IMR-90 (cell line): ENCODE results near the gene RBKS.

Experiments
- CEBPB ChIP-seq: IDR thresholded peaks from 2 replicates; pipeline ENCODE4 v1.6.1; 2012; ENCODE audit warnings: low read depth, low read length, improper control_type of control experiment
- CTCF ChIP-seq: conservative IDR thresholded peaks from 2 replicates; pipeline ENCODE4 v1.5.1; 2012; ENCODE audit warnings: mild to moderate bottlenecking, low read depth, low read length, improper control_type of control experiment
- FOS ChIP-seq: fragments of 150-350 bp; IDR thresholded peaks from 2 replicates; pipeline ENCODE4 v1.6.1; 2016; ENCODE audit warnings: low read depth, low read length
- MAFK ChIP-seq: IDR thresholded peaks from 2 replicates; pipeline ENCODE4 v1.6.1; 2012; ENCODE audit warnings: low read depth, low read length, improper control_type of control experiment
- MXI1 ChIP-seq: IDR thresholded peaks from 2 replicates; pipeline ENCODE4 v1.6.1; 2012; ENCODE audit warnings: low read depth, mild to moderate bottlenecking, low read length, moderate library complexity, borderline replicate concordance
- NFE2L2 ChIP-seq: fragments of 150-350 bp; IDR thresholded peaks from 2 replicates; pipeline ENCODE4 v1.6.1; 2016; ENCODE audit warnings: low read depth, mild to moderate bottlenecking, low read length
- POLR2A ChIP-seq: IDR thresholded peaks from 2 replicates; pipeline ENCODE4 v1.6.1; 2012; ENCODE audit warnings: mild to moderate bottlenecking, low read depth, low read length
- RAD21 ChIP-seq: IDR thresholded peaks from 2 replicates; pipeline ENCODE4 v1.6.1; 2012; ENCODE audit warnings: low read length, improper control_type of control experiment
- SMC3 ChIP-seq: fragments of 150-350 bp; IDR thresholded peaks from 2 replicates; pipeline ENCODE4 v1.6.1; 2016; ENCODE audit warnings: low read depth, mild to moderate bottlenecking, antibody characterized with exemption, low read length, moderate library complexity

- TF ChIP-seq CTCF (no peak), FOS (no peak), POLR2A (no peak), MXI1 (no peak), NFE2L2 (no peak), SMC3 (no peak), RAD21 (no peak), CEBPB (no peak), MAFK (no peak)
These were observed 32.7 kb upstream of the RBKS start for GRCh38 chr2:27922842-27923241.
